NCI-H69 (cell line): ENCODE results near the gene POU6F2.
A peak's percentile ranks its signal among the peaks of the same experiment; 100 is the strongest.

Experiments used
- DNase-seq: peaks from one replicate; lab custom pipeline; 2025; lab: John Stamatoyannopoulos, UW

Gene POU6F2

GRCh38 chr7:39128287-39128843 lies 150.7 kb downstream of the POU6F2 start:
- DNase-seq, result no peak

- DNase-seq, result peak; percentile 49
Observed at GRCh38 chr7:39130274-39130673, 152.6 kb downstream of the POU6F2 start.

GRCh38 chr7:39130857-39131526 lies 153.3 kb downstream of the POU6F2 start:
- peak; percentile 87 for DNase-seq

GRCh38 chr7:39132306-39132705 lies 154.6 kb downstream of the POU6F2 start:
- no peak for DNase-seq

- no peak for DNase-seq
Observed at GRCh38 chr7:39133088-39133487, 155.4 kb downstream of the POU6F2 start.

GRCh38 chr7:39137480-39137879 lies 159.8 kb downstream of the POU6F2 start:
- no peak for DNase-seq

GRCh38 chr7:39142750-39143149 lies 165.0 kb downstream of the POU6F2 start:
- no peak for DNase-seq

GRCh38 chr7:39144420-39144819 lies 166.7 kb downstream of the POU6F2 start:
- DNase-seq, result no peak

- no peak for DNase-seq
Observed at GRCh38 chr7:39145283-39145682, 167.6 kb downstream of the POU6F2 start.

GRCh38 chr7:39145935-39146334 lies 168.2 kb downstream of the POU6F2 start:
- DNase-seq, result no peak

GRCh38 chr7:39152701-39153100 lies 175.0 kb downstream of the POU6F2 start:
- DNase-seq, result no peak

- DNase-seq, result no peak
Observed at GRCh38 chr7:39153113-39153512, 175.4 kb downstream of the POU6F2 start.

- DNase-seq, result no peak
Observed at GRCh38 chr7:39153647-39154046, 175.9 kb downstream of the POU6F2 start.

GRCh38 chr7:39154815-39155214 lies 177.1 kb downstream of the POU6F2 start:
- DNase-seq, result no peak

- DNase-seq, result no peak
Observed at GRCh38 chr7:39158367-39158766, 180.7 kb downstream of the POU6F2 start.

- no peak for DNase-seq
Observed at GRCh38 chr7:39161903-39162302, 184.2 kb downstream of the POU6F2 start.

- DNase-seq, result no peak
Observed at GRCh38 chr7:39164887-39165286, 187.2 kb downstream of the POU6F2 start.

GRCh38 chr7:39168403-39169098 lies 190.8 kb downstream of the POU6F2 start:
- DNase-seq, result no peak

GRCh38 chr7:39172137-39172536 lies 194.4 kb downstream of the POU6F2 start:
- peak; percentile 23 for DNase-seq

- DNase-seq, result no peak
Observed at GRCh38 chr7:39181398-39181797, 203.7 kb downstream of the POU6F2 start.

GRCh38 chr7:39183796-39184195 lies 206.1 kb downstream of the POU6F2 start:
- DNase-seq, result peak; percentile 30

- peak; percentile 44 for DNase-seq
Observed at GRCh38 chr7:39184391-39184790, 206.7 kb downstream of the POU6F2 start.

- DNase-seq, result peak; percentile 7
Observed at GRCh38 chr7:39186131-39186530, 208.4 kb downstream of the POU6F2 start.
